Measurements from ENCODE around the gene TBC1D8. TPM values are rescaled to one million over a fixed set of nuclear protein-coding genes. Genes with fewer than 3 reads are reported as not detected.

TBC1D8 gene
- total RNA-seq, 1 experiment from 2014 or later, result 51.7 TPM

- TF ChIP-seq PRDM15 (CRISPR knock-in tag; IDR thresholded peaks at IDR 0.05) (no peak), NFATC4 (CRISPR knock-in tag; IDR thresholded peaks at IDR 0.05) (no peak), ZMAT4 (CRISPR knock-in tag; IDR thresholded peaks at IDR 0.05) (no peak), NR2C2 (CRISPR knock-in tag; IDR thresholded peaks at IDR 0.05) (no peak), MYBL2 (CRISPR knock-in tag; IDR thresholded peaks at IDR 0.05) (no peak), HMGA2 (CRISPR knock-in tag; IDR thresholded peaks at IDR 0.05) (no peak), SMAD4 (CRISPR knock-in tag; IDR thresholded peaks at IDR 0.05) (no peak), PREB (CRISPR knock-in tag; IDR thresholded peaks at IDR 0.05; ENCODE audit: borderline replicate concordance) (no peak)
- TF ChIP-seq, protein P1, sequence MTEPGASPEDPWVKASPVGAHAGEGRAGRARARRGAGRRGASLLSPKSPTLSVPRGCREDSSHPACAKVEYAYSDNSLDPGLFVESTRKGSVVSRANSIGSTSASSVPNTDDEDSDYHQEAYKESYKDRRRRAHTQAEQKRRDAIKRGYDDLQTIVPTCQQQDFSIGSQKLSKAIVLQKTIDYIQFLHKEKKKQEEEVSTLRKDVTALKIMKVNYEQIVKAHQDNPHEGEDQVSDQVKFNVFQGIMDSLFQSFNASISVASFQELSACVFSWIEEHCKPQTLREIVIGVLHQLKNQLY (CRISPR knock-in tag; IDR thresholded peaks at IDR 0.05), result no peak
- TF ChIP-seq, protein P2, sequence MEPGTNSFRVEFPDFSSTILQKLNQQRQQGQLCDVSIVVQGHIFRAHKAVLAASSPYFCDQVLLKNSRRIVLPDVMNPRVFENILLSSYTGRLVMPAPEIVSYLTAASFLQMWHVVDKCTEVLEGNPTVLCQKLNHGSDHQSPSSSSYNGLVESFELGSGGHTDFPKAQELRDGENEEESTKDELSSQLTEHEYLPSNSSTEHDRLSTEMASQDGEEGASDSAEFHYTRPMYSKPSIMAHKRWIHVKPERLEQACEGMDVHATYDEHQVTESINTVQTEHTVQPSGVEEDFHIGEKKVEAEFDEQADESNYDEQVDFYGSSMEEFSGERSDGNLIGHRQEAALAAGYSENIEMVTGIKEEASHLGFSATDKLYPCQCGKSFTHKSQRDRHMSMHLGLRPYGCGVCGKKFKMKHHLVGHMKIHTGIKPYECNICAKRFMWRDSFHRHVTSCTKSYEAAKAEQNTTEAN (CRISPR knock-in tag; IDR thresholded peaks at IDR 0.05), result no peak
- TF ChIP-seq, protein P3, sequence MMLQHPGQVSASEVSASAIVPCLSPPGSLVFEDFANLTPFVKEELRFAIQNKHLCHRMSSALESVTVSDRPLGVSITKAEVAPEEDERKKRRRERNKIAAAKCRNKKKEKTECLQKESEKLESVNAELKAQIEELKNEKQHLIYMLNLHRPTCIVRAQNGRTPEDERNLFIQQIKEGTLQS (CRISPR knock-in tag; conservative IDR thresholded peaks at IDR 0.05), result no peak
Measured at GRCh38 chr2:101197215-101197745, 46.1 kb upstream of the TBC1D8 start (continued).

DNA sequence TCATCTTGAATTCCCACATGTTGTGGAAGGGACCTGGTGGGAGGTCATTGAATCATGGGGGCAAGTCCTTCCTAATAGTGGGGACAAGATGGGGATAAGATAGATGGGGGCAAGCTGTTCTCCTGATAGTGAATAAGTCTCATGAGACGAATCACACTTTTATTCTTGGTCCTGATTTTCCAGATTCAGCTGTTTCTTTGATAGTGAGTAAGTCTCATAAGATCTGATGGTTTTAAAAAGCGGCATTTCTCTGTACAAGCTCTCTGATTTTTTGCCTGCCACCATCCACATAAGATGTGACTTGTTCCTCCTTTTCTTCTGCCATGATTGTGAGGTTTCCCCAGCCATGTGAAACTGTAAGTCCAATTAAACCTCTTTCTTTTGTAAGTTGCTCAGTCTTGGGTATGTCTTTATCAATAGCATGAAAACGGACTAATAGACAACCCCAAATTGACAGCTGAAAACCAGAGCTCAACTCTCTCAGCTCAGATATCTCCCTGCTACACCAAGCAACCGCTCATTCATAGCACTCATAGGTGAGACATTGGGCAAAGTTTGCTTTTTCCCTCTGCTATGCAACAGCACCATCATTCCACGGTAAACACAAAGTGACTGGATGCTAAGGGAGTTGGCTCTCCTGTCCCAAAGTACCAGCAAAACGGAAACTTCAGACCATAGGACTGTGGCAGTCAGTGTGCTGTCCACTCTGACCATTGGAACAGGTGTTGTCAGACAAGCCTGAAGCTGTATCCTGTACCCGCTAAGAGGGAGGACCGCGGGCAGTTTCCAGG lies 44.9 kb upstream of the TBC1D8 start:
- ChIA-PET POLR2A (no interaction called here), CTCF (interaction anchor here (1.2 to 1.7 kb wide), 3 partner anchors 8 to 22 kb away, joined by 5 to 10 read pairs (median 9); no protein-coding TSS in a partner anchor)
- no peak overlapping the region for H3K4me3 Mint-ChIP-seq
- no peak overlapping the region for H3K27ac Mint-ChIP-seq
- H3K27me3 Mint-ChIP-seq (ENCODE audit: low read depth), result peaks cover 2% of the 10 kb centered on the region; the same call in 1 of the 2 replicates
- no peak for TF ChIP-seq ZNF512 (CRISPR knock-in tag; IDR thresholded peaks at IDR 0.05; ENCODE audit: borderline replicate concordance)
- no peak for TF ChIP-seq ZNF281 (CRISPR knock-in tag; IDR thresholded peaks at IDR 0.05)
- no peak for TF ChIP-seq FOXJ3 (CRISPR knock-in tag; IDR thresholded peaks at IDR 0.05; ENCODE audit: borderline replicate concordance)
- no peak for TF ChIP-seq NFE2L1 (CRISPR knock-in tag; IDR thresholded peaks at IDR 0.05)
- no peaks in the 10 kb centered on the region for H3K9me3 Mint-ChIP-seq
- ATAC-seq, result no peak
- DNase-seq (ENCODE audit: low spot score), result no peak
- H3K4me1 Mint-ChIP-seq, result peaks cover 13% of the 10 kb centered on the region
- no peaks in the 10 kb centered on the region for H3K36me3 Mint-ChIP-seq
